GM12878 (cell line): ENCODE measurements around the gene EPB41.

Experiments
- CTCF ChIP-seq, 3 experiments: IDR thresholded peaks in 2 of 3; conservative IDR thresholded peaks in 1 of 3; 2 replicates each; pipeline ENCODE4 v1.5.1; 2011; ENCODE audit warnings: low read depth in 3 of 3, low read length in 3 of 3, mild to moderate bottlenecking in 3 of 3, control low read depth in 2 of 3, moderate library complexity in 2 of 3, inconsistent platforms in 1 of 3, mixed read lengths in 1 of 3; ENCODE audit not compliant: control insufficient read depth in 2 of 3, insufficient read depth in 1 of 3; ENCODE audit errors: extremely low read depth in 1 of 3
- EED ChIP-seq: sonication (generic); IDR thresholded peaks from 2 replicates; pipeline ENCODE4 v1.6.1; 2016; ENCODE audit warnings: antibody characterized with exemption, low read depth
- MAX ChIP-seq: IDR thresholded peaks from 2 replicates; pipeline ENCODE4 v1.6.1; 2012; ENCODE audit warnings: low read depth, low read length, improper control_type of control experiment

GRCh38 chr1:28985427-28985826 lies 71.1 kb downstream of the EPB41 start:
- TF ChIP-seq MAX = no peak
- no peak for TF ChIP-seq CTCF (IDR thresholded peaks at IDR 0.05 in 2 of 3, conservative IDR thresholded peaks at IDR 0.05 in 1 of 3; ENCODE audit: control insufficient read depth in 2 of 3, extremely low read depth in 1 of 3, insufficient read depth in 1 of 3, low read depth in 3 of 3, low read length in 3 of 3)
- no peak for TF ChIP-seq EED
